Activated CD8-positive, alpha-beta memory T cell treated with anti-CD3 and anti-CD28 coated beads, Interleukin-2, amount 50 U/mL, for 4 hours (primary cell): ENCODE data around the gene KRTAP10-11.
"Not testable (repeated sequence)": the region's sequence is repeated elsewhere in the genome, so short reads cannot be mapped to it uniquely, and the experiment has no call there.

ENCODE experiments used
- DNase-seq: peaks from one replicate; pipeline ENCODE4 v3.0.0-alpha.2; 2020

The KRTAP10-11 gene

DNA sequence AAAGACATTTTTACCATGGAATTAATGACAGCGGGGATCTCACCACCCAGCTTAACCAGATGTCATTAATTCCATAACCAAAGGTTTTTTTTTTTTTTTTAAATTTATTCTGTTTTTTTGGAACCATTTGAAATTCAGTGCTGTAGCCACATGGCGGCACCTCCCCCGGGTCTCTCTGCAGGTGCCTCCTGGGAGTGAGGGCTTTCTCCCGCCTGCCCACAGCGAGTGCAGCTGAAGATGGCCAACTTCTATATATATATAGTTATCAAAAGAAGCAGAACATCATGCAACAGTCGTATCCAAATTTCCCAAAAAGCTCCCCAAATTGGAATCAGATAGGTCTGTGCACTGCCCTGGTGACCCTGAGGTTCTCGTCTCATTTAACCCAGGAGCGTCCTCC, 30.7 kb upstream of the KRTAP10-11 start:
- DNase-seq = no peak

DNA sequence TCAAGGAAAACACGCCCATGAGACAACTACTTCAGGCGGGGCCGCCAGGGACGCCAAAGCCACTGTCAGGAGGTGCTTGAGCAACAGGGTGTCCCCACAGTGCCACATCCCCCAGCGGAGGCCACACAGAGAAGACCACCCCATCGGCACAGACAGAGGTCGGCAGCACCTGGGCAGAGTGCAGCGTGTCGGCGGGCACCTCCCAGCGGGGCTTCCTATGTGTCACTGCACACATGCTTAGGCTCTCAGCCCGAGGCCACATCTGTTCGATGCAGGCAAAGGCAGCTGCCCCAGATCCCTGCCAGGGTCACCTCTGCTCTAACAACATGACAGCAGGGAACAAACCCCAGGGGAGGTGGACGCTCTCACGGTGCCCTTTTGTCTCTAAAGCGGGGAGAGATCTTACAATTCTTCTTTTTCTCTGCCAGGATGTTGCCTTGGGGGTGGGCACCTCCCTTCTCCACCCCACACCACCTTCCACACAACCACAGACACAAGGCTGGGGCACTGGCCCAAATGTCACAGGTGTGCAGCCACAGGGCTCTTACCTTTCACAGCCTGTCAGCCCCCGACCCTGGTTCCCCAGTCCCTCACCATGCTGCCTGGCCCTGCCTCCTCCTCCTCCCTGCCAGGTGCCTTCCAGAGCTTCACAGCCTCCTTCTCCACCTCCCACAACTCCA, 30.2 kb upstream of the KRTAP10-11 start:
- DNase-seq = no peak

DNA sequence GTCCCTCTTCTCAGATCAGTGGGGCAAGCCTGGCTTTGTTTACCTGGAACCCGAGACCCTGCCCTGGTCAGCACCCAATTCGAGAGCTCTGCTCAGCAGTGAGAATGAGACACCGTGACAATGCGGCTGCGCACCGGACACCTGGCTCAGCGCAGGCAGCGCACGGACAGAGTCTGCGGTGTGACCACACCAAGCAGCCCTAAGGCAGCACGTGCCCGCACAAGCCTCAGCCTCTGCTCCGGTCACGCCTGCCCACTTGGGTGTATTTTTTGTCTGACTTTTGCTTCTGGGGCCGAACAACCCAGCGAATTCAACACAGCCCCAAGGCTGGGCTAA, 29.7 kb upstream of the KRTAP10-11 start:
- DNase-seq = no peak

DNA sequence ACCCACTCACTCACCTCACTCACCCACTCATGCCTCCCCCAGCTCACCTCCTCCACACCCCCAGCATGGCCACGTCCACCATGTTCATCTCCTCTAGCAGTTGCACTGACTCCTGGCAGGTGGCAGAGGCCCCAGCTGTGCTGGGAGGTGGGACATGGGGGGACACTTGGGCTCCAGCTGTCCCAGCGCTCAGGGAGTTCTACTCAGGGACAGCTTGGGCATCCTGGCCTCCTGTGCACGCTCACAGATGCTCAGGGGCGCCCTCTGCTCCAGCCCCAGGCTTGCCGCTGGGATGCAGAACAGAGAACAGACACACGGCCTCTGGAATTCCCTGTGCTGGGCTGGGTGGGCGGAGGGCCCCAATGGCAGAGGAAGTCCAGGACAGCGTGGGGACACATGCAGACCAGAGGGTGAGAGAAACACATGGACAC, 29.1 kb upstream of the KRTAP10-11 start:
- DNase-seq = no peak

DNA sequence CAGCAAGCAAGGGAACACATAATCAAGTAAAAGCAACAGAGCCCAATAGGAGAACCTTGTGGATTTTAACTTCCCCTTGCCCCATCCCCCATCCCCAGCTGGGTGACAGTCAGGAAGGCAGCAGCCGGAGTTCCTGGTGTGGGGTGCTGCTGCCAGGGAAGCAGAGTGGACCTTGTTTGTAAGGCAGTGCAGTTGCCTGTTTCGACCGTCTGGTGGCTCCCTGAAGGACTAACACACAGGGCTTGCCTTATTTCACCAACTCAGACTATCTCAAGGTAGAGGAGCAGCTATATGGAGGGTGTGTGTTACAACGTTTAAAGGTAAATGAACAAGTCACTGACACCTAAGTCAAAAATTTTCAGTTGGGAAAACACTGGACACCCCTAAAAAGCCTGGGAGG, 27.7 kb upstream of the KRTAP10-11 start:
- DNase-seq = no peak

DNA sequence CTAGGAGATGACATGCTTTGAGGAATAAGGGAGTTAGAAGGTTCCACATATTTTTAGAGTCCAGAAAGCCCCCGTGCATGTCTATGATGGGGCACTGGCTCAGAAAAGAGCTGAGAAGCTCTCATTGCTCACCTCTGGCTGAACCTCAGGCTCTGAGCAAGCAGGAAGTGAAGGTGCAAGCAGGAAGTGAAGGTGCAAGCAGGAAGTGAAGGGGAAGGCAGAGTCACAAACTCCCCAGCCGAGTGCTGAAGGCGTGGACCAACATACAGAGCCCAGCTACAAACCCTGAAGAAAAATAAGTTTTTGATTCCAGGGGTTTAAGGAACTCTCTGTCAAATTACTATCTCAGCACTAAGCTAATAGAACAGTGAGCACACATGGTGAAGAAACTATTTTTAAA, 27.3 kb upstream of the KRTAP10-11 start:
- DNase-seq = peak; percentile 54

DNA sequence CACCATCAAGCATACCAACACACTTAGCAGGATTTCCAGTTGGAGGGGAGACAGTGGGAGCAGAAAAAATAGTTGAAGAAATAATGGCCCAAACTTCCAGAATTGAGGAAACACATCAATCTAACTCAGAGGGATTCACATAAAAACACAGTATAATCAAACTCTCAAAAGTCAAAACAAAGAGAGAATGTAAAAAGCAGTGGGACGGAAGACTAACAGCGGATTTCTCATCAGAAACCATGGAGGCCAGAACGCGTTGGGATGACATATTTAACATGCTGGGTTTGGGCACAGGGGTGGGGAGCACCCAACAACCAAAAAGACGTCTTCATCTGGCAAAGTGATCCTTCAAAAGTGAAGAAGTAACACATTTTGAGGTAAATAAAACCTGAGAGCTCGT, 26.3 kb upstream of the KRTAP10-11 start:
- DNase-seq = no peak

DNA sequence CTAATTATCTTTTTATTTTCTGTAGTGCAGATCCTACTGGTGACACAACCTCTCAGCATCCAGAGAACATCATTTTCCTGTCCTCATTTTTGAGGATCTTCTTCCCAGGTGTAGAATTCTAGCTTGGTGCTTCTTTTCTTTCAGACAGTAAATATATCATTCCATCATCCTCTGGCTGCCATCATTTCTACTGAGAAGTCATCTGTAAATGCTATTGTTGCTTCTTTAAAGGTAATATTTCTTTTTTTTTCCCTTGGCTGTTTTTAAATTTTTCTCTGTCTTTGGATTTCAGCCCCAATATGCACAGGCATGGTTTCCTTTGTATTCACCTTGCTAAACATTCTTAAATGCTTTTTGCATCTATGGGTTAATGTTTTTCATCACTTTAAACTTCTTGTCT, 22.6 kb upstream of the KRTAP10-11 start:
- DNase-seq = no peak

DNA sequence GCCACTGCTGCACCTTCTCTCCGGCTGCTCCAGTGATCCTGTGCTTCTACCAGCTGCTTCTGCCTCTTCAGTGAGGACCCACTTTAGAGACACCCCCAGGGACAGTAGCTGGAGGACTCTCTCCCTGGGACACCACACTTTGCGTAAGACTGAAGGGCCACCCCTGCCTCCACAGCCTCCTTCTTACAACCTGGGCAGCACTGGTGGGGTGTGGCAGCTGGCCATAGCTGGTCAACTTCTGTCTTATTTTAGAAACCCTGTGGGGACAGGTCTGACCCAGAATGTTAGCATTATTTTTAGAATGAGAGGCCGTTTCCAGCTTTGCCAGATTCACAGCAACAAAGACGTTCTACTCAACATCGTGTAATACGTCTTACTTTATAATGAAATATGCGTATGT, 20.5 kb upstream of the KRTAP10-11 start:
- DNase-seq = no peak

DNA sequence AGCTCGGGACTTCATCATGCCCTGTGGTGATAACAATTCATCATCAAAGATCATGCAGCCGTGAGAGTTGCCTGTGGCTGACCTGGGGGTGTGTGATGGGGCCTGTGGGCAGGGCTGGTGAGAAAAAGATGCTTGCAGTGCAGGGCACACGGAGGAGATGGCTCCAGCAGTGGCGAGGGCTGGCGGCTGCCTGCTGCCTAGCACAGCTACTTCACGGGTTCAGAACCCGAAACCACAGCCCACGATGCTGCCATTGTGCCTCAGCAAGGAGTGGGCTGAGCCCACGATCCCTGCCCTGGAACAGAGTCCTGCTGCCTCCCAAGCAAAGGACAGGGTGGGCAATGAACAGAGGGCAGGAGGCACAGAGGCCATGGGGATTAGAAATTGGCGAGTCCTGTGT, 20.0 kb upstream of the KRTAP10-11 start:
- DNase-seq = peak; percentile 20

DNA sequence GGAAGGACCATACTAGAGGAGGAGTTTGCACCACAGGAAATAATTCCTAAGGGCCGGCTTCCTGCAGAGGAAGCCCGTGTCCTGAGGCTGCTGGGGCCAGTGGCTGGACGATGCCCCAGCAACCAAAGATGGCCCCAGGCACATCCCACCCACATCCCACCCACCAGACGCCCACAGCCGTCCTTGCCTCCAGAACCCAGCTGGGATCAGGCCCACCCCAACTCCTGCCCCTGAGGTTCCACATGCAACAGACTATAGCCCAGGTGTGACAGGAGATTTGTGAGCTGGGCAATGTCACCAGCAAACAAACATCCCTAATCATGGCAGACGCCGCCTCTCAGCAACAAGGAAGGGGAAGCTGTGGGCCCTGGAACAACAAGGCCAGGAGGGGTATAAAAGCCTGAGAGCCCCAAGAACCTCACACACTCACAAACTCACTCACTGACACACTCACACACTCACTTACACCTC, 19.5 kb upstream of the KRTAP10-11 start, which contains the start of gene KRTAP10-9:
TSS of gene KRTAP10-9 (plus strand) at position 421 of the 471 bp plus-strand sequence. CDS start 79 bp downstream, outside the sequence.
- DNase-seq = no peak

DNA sequence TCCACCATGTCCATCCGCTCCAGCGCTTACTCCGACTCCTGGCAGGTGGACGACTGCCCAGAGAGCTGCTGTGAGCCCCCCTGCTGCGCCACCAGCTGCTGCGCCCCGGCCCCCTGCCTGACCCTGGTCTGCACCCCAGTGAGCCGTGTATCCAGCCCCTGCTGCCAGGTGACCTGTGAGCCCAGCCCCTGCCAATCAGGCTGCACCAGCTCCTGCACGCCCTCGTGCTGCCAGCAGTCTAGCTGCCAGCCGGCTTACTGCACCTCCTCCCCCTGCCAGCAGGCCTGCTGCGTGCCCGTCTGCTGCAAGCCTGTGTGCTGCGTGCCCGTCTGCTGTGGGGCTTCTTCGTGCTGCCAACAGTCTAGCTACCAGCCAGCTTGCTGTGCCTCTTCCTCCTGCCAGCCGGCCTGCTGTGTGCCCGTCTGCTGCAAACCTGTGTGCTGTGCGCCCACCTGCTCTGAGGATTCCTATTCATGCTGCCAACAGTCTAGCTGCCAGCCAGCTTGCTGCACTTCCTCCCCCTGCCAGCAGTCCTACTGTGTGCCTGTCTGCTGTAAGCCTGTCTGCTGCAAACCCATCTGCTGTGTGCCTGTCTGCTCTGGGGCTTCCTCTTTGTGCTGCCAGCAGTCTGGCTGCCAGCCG, 18.9 kb upstream of the KRTAP10-11 start:
- DNase-seq = not testable (repeated sequence)

DNA sequence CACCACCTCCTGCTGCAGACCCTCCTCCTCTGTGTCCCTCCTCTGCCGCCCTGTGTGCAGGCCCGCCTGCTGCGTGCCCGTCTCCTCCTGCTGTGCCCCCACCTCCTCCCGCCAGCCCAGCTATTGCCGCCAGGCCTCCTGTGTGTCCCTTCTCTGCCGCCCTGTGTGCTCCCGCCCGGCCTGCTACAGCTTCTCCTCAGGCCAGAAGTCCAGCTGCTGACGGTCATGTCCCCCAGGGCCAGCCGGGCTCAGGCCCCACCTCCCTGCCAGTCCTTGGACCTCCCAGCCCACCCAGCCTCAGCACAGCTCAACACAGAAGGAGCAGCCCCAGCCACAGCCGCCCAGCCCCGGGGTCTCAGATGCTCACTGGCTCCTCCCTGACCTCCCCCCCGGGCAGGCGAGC, 18.4 kb upstream of the KRTAP10-11 start:
- not testable (repeated sequence) for DNase-seq

DNA sequence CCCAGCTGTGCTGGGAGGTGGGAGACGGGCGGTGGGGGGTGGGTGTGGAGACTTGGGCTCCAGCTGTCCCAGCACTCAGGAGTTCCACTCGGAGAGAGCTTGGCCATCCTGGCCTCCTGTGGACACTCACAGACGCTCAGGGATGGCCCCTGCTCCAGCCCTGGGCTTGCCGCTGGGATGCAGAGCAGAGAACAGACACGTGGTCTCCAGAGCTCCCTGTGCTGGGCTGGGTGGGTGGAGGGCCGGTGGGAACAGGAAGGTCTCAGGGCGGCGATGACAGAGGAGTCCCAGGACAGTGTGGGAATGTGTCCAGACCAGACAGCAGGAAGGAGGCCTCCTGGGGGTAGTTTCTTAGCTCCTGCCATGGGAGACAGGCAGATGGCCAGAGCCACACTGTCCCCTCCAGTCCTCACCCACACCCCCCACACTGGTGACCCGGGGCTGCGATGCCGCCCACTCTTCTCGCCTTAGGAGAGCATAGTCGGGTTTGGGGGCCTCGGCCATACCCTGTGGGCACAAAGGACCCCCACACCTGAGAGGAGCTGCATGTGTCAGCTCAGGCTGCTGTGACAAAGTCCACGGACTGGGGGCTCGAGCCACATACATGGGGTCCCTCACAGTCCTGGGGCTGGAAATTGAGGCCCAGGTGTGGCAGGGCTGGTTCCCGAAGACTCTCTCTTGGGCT, 17.4 kb upstream of the KRTAP10-11 start:
- no peak for DNase-seq

DNA sequence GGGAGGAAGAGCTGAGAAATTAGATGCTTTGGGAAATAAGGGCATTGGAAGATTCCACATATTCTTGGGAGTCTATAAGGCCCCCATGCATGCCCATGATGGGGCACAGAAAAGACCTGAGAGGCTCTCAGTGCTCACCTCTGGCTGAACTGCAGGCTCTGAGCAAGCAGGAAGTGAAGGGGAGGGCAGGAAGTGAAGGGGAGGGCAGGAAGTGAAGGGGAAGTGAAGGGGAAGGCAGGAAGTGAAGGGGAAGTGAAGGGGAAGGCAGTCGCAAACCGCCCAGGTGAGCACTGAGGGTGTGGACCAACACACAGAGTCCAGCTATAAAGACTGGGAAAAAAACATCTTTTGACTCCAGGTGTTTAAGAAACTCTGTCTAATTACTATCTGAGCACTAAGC, 15.8 kb upstream of the KRTAP10-11 start:
- DNase-seq = no peak

DNA sequence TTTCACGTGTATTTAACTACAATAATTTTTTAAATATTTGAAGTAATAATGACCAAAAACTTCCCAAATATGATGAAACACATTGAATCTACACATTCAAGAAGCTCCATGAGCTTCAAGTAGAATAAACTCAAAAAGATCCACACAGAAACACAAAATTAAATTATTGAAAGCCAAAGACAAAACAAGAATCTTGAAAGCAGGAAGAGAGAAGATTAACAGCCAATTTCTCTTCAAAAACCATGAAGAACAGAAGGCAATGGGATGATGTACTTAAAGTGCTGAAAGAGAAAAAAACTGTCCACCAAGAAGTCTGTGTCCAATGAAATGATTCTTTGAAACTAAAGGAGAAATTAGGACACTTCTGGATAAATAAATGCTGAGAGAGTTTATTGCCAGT, 14.1 kb upstream of the KRTAP10-11 start:
- DNase-seq = no peak

DNA sequence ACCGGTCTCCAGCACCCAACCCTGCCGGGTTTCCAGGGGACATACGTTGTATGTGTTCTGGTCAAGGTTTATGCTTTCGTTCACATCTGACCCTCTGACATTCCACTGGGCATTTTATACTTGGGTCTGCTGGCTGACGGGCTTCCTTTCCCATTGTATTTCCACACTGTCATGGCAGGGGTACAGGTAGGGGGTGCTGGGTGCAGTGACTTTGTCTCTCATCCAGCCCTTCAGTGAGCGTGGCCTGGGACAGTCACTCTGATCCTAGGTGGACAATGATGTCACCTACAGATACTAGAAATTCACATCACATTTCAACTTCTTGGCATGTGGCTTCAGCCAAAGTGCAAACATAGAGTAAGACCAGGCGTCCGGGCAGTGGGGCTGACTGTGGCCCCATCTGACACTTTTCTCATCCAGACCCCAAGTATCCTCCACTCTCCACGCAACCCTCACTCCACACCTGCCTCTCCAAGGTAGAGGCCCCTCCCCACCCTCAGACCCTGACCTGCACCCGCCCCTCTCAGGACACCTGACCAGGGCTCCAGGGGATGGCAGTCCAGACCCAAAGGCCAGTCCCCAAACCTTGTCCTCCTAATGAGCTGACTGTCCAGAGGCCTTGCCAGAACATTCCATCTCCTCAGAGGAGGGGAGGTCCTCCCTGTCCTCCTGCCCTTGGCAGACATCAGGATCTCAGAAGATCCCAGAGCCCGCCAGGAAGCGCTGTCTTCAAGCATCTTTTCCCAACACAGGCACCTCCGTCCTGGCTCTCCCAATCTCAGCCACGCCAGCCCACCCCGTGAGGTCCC, 9.8 kb upstream of the KRTAP10-11 start:
- DNase-seq = no peak

DNA sequence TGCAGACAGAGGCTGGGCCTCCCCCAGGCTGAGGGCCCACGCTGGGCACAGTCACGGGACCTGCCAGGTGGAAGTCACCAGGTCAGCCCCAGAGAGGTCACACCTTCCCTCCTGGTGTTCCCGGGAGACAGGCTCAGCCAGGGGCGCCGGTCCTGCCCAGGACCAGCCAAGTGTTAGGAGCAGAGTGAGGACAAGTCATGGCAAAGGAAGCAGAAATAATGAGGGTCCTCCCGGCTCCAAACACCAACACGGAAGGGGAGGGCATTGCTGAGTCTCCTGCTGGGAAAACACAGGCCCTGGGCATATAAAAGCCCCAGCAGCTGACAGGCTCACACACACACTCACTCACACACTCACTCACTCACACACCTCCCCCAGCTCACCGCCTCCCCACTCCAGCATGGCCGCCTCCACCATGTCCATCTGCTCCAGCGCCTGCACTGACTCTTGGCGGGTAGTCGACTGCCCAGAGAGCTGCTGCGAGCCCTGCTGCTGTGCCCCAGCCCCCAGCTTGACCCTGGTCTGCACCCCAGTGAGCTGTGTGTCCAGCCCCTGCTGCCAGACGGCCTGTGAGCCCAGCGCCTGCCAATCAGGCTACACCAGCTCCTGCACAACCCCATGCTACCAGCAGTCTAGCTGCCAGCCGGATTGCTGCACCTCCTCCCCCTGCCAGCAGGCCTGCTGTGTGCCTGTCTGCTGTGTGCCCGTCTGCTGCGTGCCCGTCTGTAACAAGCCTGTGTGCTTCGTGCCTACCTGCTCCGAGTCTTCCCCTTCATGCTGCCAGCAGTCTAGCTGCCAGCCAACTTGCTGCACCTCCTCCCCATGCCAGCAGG, 9.0 kb upstream of the KRTAP10-11 start, which contains the start of gene KRTAP10-10:
TSS of gene KRTAP10-10 (plus strand) at position 339 of the 833 bp plus-strand sequence. CDS start at position 401, 62 bp downstream.
- DNase-seq = no peak

DNA sequence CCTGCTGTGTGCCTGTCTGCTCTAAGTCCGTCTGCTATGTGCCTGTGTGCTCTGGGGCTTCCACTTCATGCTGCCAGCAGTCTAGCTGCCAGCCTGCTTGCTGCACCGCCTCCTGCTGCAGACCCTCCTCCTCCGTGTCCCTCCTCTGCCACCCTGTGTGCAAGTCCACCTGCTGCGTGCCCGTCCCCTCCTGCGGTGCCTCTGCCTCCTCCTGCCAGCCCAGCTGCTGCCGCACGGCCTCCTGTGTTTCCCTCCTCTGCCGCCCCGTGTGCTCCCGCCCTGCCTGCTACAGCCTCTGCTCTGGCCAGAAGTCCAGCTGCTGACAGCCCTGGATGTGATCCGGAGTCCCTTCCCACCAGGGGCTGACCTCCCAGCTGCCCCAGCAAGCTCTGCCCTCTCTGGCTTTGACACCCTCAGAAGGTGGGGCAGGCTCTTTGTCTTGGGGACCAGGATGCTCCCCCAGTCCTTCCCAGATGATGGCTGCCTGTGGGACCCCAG, 8.3 kb upstream of the KRTAP10-11 start:
- DNase-seq = not testable (repeated sequence)

DNA sequence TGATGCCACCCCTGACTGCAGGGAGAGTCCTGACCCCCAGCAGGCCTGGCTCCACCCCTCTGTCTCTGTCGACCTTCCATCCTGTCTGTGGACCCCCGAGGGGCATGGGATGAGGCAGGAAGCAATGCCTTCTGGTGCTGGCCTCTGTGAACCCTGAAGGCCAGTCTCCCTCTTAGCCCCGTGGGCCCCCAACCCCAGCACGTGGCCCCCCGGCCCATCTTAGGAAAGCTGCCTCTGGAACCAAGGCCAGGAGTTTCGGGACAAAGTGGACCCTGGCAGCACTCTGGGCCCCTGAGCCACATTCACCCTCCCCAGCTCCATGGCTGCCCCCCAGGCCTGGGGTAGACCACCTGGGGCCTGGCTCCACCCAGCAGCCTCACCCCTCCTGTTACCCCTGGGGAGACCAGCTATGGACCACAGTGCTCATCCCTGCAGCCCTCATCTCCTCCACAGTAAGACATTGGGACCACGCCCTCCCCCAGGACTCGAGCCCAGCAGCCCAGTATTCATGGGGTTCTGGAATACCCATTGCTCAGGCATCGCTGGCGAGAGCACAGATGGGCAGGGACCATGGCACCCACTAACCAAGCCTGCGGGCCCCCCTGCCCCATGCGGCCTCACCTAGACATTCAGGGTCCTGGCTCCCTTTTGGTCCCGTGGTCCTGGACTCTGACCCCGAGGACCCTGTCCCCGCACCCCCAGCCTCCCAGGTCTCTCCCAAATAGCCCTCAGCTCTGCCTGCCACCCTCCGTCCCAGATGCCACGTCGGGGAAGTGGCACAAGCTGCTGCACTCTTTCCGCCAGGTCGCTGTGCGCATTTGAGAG, 7.5 kb upstream of the KRTAP10-11 start:
- DNase-seq = not testable (repeated sequence)

DNA sequence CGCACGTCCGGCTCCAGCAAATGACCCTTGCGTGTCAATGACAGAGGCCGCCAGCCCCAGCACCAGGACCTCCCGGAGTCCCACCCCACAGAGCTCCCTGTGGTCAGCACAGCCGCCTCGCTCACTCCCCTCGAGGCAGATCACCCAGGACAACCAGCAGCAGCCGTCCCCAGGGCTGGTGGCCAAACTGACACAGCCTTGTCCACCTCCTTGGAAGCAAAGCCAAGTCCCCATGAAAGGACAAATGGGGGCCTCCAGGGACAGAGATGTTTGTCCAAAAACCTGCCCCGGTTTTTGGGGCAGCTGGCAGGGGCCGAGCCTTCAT, 6.9 kb upstream of the KRTAP10-11 start:
- DNase-seq = no peak
